Measurements from ENCODE around the gene CMTM3.

CMTM3 gene

GRCh38 chr16:66617728-66618127 lies 13.2 kb downstream of the CMTM3 start:
- H3K4me3 ChIP-seq (ENCODE audit: low read depth, low read length), result no peak overlapping the region
- TF ChIP-seq CTCF (IDR thresholded peaks at IDR 0.05; ENCODE audit: borderline replicate concordance, insufficient read depth, low read depth, low read length), result no peak

- no peak overlapping the region for H3K4me3 ChIP-seq (ENCODE audit: low read depth, low read length)
- no peak for TF ChIP-seq CTCF (IDR thresholded peaks at IDR 0.05; ENCODE audit: borderline replicate concordance, insufficient read depth, low read depth, low read length)
These were observed 14.3 kb downstream of the CMTM3 start for GRCh38 chr16:66618588-66619375.

GRCh38 chr16:66619534-66620428 lies 15.3 kb downstream of the CMTM3 start:
- no peak overlapping the region for H3K4me3 ChIP-seq (ENCODE audit: low read depth, low read length)
- TF ChIP-seq CTCF (IDR thresholded peaks at IDR 0.05; ENCODE audit: borderline replicate concordance, insufficient read depth, low read depth, low read length), result no peak

- no peak overlapping the region for H3K4me3 ChIP-seq (ENCODE audit: low read depth, low read length)
- no peak for TF ChIP-seq CTCF (IDR thresholded peaks at IDR 0.05; ENCODE audit: borderline replicate concordance, insufficient read depth, low read depth, low read length)
These were observed 15.9 kb downstream of the CMTM3 start for GRCh38 chr16:66620429-66620795.

- H3K4me3 ChIP-seq (ENCODE audit: low read depth, low read length), result no peak overlapping the region
These were observed 17.5 kb downstream of the CMTM3 start for GRCh38 chr16:66621973-66622372.

GRCh38 chr16:66622863-66623262 lies 18.4 kb downstream of the CMTM3 start:
- no peak for TF ChIP-seq CTCF (IDR thresholded peaks at IDR 0.05; ENCODE audit: borderline replicate concordance, insufficient read depth, low read depth, low read length)
- H3K4me3 ChIP-seq (ENCODE audit: low read depth, low read length), result no peak overlapping the region

More at GRCh38 chr16:66621973-66622372, 17.5 kb downstream of the CMTM3 start:
- no peak for TF ChIP-seq CTCF (IDR thresholded peaks at IDR 0.05; ENCODE audit: borderline replicate concordance, insufficient read depth, low read depth, low read length)
